GM21515 (cell line): ENCODE data around the gene KRT33A.
"Not testable (repeated sequence)": the region's sequence is repeated elsewhere in the genome, so short reads cannot be mapped to it uniquely, and the experiment has no call there.

Experiments used
- ATAC-seq: cut with Tn5 transposase; IDR thresholded peaks from one replicate; pipeline ENCODE4 v1.9.1; 2021; ENCODE audit not compliant: unreplicated experiment

KRT33A gene

GRCh38 chr17:41350381-41350878 lies at the start of gene KRT33A:
TSS of gene KRT33A (minus strand) at chr17:41350828. CDS start at chr17:41350767, 61 bp downstream.
- ATAC-seq: not testable (repeated sequence)

GRCh38 chr17:41396996-41397660 lies 46.5 kb upstream of the KRT33A start, which contains the start of gene KRT31:
TSS of gene KRT31 (minus strand) at chr17:41397608. CDS start at chr17:41397539, 69 bp downstream.
- ATAC-seq: no peak

DNA sequence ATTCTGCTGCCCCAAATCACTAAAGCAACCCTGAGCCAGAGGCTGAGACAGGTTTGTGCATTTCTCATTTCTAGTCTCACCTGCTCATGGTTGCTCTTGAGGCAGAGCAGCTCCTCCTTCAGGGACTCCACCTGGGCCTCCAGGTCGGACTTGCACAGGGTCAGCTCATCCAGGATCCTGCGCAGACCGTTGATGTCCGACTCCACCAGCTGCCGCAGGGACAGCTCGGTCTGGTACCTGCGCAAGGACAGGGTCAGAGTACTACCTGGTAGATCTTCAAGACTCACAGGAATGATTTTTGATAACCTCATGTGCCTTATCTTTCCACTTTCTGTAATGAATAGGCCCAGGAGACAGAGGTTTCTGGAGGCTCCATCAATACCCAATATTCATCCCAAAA lies 45.7 kb upstream of the KRT33A start:
- no peak for ATAC-seq

DNA sequence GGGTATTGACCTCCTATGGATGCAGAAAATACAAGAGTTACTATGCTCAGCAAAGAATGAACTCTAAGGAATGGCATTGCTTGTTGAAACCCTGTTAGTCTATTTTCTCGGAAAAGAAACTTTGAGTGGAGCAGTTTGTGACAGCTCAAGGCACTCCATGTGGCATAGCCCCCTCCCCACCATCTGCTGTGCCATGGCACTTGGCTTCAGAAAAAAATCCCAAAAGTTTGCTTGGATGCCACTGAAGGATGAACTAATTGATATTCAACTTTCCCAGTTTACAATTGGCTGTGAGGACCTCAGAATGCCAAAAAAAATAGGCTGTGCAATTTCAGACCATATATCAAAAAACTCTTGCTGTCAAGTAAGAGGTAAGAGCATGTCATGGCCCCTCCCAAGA lies 45.0 kb upstream of the KRT33A start:
- no peak for ATAC-seq

- ATAC-seq: not testable (repeated sequence)
These were observed 44.4 kb upstream of the KRT33A start for GRCh38 chr17:41395044-41395443.

DNA sequence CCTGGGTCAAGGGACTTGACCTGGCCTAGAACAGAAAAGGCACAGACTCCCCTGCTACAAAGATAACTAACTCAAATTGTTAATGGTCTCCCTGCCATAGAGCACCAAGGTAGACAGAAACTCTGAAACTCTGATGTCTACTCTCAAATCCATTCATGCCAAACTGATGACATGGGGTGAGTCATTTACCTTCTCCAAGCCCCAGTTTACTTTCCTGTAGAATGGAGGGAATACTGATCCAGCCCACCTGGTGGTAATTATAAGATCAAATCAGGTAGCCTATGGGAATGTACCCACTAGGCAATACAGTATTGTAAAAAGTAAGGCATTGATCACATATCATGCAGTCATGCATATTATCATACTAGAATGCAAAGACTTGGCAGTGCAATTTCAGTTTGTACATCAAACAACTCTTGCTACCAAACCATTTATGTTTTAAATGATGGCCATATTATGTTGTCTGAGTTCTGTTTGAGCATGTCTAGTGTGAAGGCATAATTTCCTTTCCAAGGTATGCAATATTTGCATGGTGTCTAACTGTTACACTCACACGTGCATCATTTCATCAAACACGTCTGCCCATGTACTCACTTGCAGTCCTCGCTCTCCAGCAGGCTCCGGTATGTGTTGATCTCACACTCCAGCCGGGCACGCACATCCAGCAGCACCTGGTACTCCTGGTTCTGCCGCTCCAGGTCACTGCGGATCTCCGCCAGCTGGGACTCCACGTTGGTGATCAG lies 43.8 kb upstream of the KRT33A start:
- no peak for ATAC-seq

- no peak for ATAC-seq
These were observed 43.2 kb upstream of the KRT33A start for GRCh38 chr17:41393826-41394225.

GRCh38 chr17:41393294-41393693 lies 42.7 kb upstream of the KRT33A start:
- no peak for ATAC-seq

DNA sequence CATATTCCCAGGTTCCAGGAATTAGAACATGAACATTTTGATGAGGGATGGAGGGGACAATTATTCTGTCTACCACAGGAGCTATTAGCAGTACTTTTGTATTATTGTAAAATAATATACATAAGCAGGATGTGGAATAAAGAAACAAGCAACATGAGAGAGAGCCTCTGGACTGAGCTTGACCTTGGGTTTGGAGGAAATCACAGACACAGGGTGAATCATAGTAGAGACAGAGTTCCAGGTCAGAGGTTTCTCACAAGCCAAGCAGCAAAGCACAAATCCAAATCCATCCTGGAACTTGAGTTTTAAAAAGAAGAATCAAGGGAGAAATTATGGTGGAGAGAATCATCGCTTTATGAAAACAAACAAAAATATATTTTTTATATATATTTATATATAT lies 41.6 kb upstream of the KRT33A start:
- ATAC-seq: no peak

DNA sequence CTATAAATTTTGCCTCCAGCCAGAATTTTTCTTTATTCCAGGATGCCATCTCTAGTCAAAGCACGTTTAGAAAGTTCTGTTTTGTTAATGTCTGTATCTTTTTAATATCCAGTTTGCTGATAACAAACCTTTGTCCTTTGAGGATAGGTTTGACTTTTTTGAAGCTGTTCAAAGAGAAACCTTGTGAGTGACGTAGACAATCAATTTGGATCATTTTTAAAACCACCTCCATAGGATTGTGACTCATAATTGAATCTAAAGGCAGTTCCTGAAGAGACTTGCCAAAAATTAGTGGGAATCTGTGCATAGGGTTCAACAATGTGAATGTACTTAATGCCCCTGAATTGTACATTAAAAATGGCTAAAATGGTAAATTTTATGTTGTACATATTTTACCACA lies 40.9 kb upstream of the KRT33A start:
- no peak for ATAC-seq

- no peak for ATAC-seq
These were observed 39.8 kb upstream of the KRT33A start for GRCh38 chr17:41390411-41390938.

DNA sequence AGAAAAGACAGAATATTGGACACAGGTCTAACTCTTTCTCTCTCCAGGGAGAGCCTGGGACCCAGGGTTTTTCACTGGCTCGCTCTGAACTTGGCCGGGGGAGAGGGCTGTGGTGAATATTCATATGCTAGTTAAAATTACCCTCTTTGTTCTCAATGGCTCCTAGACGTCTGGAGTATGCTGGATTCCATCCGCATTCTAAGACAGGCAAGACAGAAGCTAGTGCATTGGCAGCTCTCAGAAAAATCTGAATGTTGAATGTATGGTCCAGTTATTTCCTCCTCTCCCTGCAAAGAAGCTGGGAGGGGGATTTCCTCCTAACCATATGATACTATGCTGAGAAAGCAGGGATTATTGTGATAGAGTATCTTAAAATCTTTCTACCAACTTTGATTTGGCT lies 37.0 kb upstream of the KRT33A start:
- no peak for ATAC-seq

GRCh38 chr17:41386227-41386626 lies 35.6 kb upstream of the KRT33A start:
- no peak for ATAC-seq

- no peak for ATAC-seq
These were observed 33.1 kb upstream of the KRT33A start for GRCh38 chr17:41383690-41384089.

DNA sequence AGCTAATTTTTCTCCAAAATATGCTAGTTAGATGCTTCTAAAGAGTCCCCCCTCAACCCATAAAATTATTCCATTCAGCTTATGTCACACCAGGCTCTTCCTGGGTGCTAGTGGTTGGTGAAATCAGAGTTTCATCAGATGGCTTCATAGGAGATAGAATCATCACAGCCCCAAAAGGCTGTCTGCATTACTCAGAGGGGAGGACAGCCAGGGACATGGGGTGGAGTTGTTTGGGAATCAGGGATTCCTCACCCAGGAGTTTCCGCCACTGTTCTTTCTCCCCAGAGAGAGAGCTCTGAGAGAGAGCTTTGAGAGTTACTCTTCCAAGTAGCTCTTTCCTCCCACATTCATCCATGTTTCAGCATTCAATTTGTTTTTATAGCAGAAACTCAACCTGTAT lies 31.8 kb upstream of the KRT33A start:
- ATAC-seq: no peak

DNA sequence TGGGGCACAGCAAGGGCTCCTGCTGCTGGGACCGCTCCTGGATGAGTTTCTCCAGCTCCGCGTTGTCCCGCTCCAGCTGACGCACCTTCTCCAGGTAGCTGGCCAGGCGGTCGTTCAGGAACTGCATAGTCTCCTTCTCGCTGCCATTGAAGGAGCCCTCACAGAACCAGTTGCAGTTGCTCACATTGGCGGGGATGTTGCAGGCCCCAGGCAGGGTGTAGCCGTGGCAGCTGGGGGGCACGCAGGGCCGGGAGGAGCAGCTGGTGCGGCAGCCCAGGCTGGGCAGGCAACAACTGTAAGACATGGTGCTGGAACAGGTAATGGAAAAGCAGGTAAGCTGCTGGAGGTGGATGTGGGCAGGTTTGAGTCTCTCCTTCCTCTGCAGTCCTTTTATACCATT lies 31.3 kb upstream of the KRT33A start, which contains the start of gene KRT34:
TSS of gene KRT34 (minus strand) at position 364 of the 400 bp plus-strand sequence. CDS start at position 304, 60 bp downstream.
- not testable (repeated sequence) for ATAC-seq

DNA sequence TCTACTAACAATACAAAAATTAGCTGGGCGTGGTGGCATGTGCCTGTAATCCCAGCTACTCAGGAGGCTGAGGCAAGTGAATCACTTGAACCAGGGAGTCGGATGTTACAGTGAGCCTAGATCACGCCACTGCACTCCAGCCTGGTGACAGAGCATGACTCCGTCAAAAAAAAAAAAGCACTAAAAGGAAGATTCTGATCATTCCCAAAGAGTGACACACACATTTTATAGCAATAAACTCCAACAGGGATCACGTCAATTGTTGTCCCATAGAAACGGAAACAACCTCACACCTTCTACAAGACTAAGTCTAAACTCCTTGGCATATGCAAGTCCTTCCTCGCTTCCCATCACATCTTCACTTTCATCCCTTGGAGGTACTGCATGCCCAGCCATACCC lies 29.5 kb upstream of the KRT33A start:
- ATAC-seq: not testable (repeated sequence)

DNA sequence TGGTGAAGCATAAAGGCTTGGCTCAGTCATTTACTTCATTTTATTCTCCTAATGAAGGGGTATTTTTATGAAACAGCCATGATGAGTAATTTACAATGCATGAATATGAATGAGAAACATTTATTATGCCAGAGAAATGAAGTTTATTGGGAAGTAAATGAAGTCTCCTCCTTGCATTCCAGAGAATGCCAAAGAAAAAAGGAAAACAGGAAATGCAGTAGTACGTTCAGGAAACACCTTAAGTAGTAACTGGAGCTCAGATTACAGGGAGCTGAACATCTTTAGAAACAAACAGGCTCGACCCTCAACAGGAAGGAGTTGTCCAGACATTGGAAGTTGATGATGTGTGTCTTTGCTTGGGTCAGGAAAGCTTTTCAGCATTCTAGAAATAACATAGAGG lies 26.9 kb upstream of the KRT33A start:
- ATAC-seq: no peak

DNA sequence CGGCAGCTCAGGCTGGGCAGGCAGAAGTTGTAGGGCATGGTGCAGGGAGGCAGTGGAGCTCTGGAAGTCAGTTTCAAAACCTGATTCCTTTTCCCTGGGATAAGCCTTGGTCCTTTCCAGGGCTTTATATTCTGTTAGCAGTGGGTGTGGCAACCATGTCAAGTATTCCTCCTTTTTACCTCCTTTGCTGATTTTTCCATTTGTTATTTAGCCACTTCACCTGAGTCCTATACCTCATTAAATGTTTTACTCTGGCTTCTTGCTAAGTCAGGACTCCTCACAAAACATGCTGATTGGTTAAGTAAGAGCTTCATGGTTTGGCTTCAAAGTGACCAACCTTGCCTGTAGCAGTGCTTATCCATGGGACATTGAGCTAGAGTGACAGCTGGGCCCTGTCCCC lies 19.1 kb upstream of the KRT33A start, which contains the start of gene KRT33B:
TSS of gene KRT33B (minus strand) at position 101 of the 400 bp plus-strand sequence. CDS start at position 38, 63 bp downstream.
- no peak for ATAC-seq

DNA sequence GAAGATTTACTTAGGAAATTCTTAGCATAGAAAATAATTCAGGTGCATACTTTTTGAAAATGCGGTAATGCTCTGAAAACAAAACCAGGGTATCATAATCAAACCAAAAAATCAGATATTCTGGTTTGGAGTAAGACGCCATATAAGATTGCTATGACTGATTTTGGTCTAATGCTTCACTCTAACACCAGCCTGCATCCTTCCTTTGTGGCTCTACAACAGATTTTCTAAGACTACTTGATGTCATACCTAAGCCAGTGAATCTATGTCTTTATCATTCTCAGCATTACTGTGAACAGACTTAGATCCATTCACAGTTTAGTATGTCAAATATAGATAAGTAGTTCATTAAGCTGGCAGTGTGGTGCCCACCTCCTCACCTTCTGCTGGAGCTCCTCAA lies 18.4 kb upstream of the KRT33A start:
- no peak for ATAC-seq

DNA sequence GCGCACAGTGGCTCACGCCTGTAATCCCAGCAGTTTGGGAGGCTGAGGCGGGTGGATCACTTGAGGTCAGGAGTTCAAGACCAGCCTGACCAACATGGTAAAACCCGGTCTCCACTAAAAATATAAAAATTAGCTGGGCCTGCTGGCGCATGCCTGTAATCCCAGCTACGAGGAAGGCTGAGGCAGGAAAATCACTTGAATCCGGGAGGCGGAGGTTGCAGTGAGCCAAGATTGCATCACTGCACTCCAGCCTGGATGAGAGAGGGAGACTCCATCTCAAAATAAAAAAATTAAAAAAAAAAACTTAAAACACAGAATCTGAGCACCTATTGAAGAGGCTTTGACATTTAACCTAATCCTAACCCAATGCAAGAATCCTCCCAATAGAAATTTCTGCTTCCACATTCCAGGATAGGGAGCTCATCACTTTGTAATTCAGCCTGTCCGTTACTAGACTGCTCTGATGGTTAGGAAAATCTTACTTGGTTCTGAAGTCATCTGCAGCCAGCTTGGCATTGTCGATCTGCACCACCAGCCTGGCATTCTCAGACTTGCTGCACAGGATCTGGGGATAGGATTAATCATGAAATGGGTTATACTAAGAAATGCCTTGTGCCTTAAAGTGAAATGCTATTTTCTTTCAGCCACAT lies 16.9 kb upstream of the KRT33A start:
- ATAC-seq: no peak
